C4-2B (cell line): ENCODE data around the gene SCFD2.

Experiments
- CTCF ChIP-seq: fragments of 450-650 bp; conservative IDR thresholded peaks from 2 replicates; pipeline ENCODE4 v1.5.1; 2017; ENCODE audit warnings: mild to moderate bottlenecking
- ZFX ChIP-seq: fragments of 450-650 bp; IDR thresholded peaks from 2 replicates; pipeline ENCODE4 v1.6.1; 2017

- TF ChIP-seq CTCF: no peak
- no peak for TF ChIP-seq ZFX
These were observed 484.9 kb downstream of the SCFD2 start for GRCh38 chr4:52880994-52881393.
